SK-N-SH treated with all-trans-retinoic acid at 6 μM for 48 hours (cell line): ENCODE results near the gene AZIN2.

ENCODE experiments used
- ATAC-seq: fragments of 200-7000 bp; cut with Tn5 transposase; 3 replicates; pipeline ENCODE4 v1.9.1; 2020; ENCODE audit warnings: mild to moderate bottlenecking, moderate library complexity
- ARNTL ChIP-seq: fragments of 450-650 bp; formaldehyde crosslinking; IDR thresholded peaks from 2 replicates; pipeline ENCODE4 v1.5.0; 2020; ENCODE audit warnings: low read depth, mild to moderate bottlenecking, moderate library complexity, borderline replicate concordance
- BACH2 ChIP-seq: fragments of 250-450 bp; sonication (Bioruptor Pico); IDR thresholded peaks from 2 replicates; pipeline ENCODE4 v1.9.0; 2021; ENCODE audit warnings: mild to moderate bottlenecking, borderline replicate concordance
- CREB5 ChIP-seq: fragments of 250-450 bp; sonication (Bioruptor Pico); IDR thresholded peaks from 2 replicates; pipeline ENCODE4 v1.5.1; 2020; ENCODE audit warnings: low read depth, mild to moderate bottlenecking, moderate library complexity
- CSDC2 ChIP-seq: fragments of 250-450 bp; sonication (Bioruptor Pico); IDR thresholded peaks from 2 replicates; pipeline ENCODE4 v1.5.0; 2020; ENCODE audit warnings: mild to moderate bottlenecking, moderate library complexity
- CSRNP3 ChIP-seq: fragments of 250-450 bp; sonication (Bioruptor Pico); IDR thresholded peaks from 2 replicates; pipeline ENCODE4 v1.5.1; 2021; ENCODE audit warnings: mild to moderate bottlenecking, moderate library complexity
- GLIS3 ChIP-seq: fragments of 250-450 bp; sonication (Bioruptor Pico); IDR thresholded peaks from 2 replicates; pipeline ENCODE4 v1.5.0; 2020; ENCODE audit warnings: mild to moderate bottlenecking, moderate library complexity
- ISL1 ChIP-seq: fragments of 250-450 bp; sonication (Bioruptor Pico); IDR thresholded peaks from 2 replicates; pipeline ENCODE4 v2.1.2; 2022; ENCODE audit warnings: mild to moderate bottlenecking, moderate library complexity
- OSR1 ChIP-seq: fragments of 250-450 bp; sonication (Bioruptor Pico); IDR thresholded peaks from 2 replicates; pipeline ENCODE4 v1.8.0; 2022; ENCODE audit warnings: moderate library complexity, mild to moderate bottlenecking, inconsistent platforms
- PATZ1 ChIP-seq: fragments of 250-450 bp; sonication (Bioruptor Pico); IDR thresholded peaks from 2 replicates; pipeline ENCODE4 v1.8.0; 2020; ENCODE audit warnings: mild to moderate bottlenecking, moderate library complexity, borderline replicate concordance
- POU6F1 ChIP-seq: fragments of 250-450 bp; sonication (Bioruptor Pico); IDR thresholded peaks from 2 replicates; pipeline ENCODE4 v1.8.0; 2021; ENCODE audit warnings: low read depth, mild to moderate bottlenecking, moderate library complexity, borderline replicate concordance
- RARB ChIP-seq: fragments of 250-450 bp; sonication (Bioruptor Pico); IDR thresholded peaks from 2 replicates; pipeline ENCODE4 v1.8.0; 2021; ENCODE audit warnings: mild to moderate bottlenecking, moderate library complexity
- SNAI2 ChIP-seq: fragments of 250-450 bp; sonication (Bioruptor Pico); IDR thresholded peaks from 2 replicates; pipeline ENCODE4 v1.5.0; 2020; ENCODE audit warnings: mild to moderate bottlenecking, moderate library complexity
- TCF4 ChIP-seq: fragments of 250-450 bp; sonication (Bioruptor Pico); IDR thresholded peaks from 2 replicates; pipeline ENCODE4 v1.8.0; 2021; ENCODE audit warnings: mild to moderate bottlenecking, moderate library complexity, borderline replicate concordance
- TOX ChIP-seq: fragments of 250-450 bp; sonication (Bioruptor Pico); IDR thresholded peaks from 2 replicates; pipeline ENCODE4 v1.8.0; 2021; ENCODE audit warnings: mild to moderate bottlenecking, moderate library complexity, borderline replicate concordance
- TSHZ2 ChIP-seq: fragments of 250-450 bp; sonication (Bioruptor Pico); IDR thresholded peaks from 2 replicates; pipeline ENCODE4 v1.5.0; 2020; ENCODE audit warnings: mild to moderate bottlenecking, moderate library complexity
- ZC3H10 ChIP-seq: fragments of 250-450 bp; sonication (Bioruptor Pico); IDR thresholded peaks from 2 replicates; pipeline ENCODE4 v1.5.1; 2021; ENCODE audit warnings: mild to moderate bottlenecking, moderate library complexity
- ZFP3 ChIP-seq: fragments of 250-450 bp; sonication (Bioruptor Pico); IDR thresholded peaks from 2 replicates; pipeline ENCODE4 v1.5.0; 2020; ENCODE audit warnings: mild to moderate bottlenecking, moderate library complexity
- ZNF565 ChIP-seq: fragments of 450-650 bp; formaldehyde crosslinking; conservative IDR thresholded peaks from 2 replicates; pipeline ENCODE4 v1.5.0; 2020; ENCODE audit warnings: low read depth, mild to moderate bottlenecking, moderate library complexity
- ZNF70 ChIP-seq: fragments of 450-650 bp; formaldehyde crosslinking; IDR thresholded peaks from 2 replicates; pipeline ENCODE4 v1.5.0; 2020; ENCODE audit warnings: mild to moderate bottlenecking, moderate library complexity
- ZNF8 ChIP-seq: fragments of 450-650 bp; formaldehyde crosslinking; IDR thresholded peaks from 2 replicates; pipeline ENCODE4 v1.5.0; 2020; ENCODE audit warnings: mild to moderate bottlenecking, moderate library complexity

AZIN2 gene

GRCh38 chr1:33078030-33078591 lies 2.8 kb upstream of the AZIN2 start:
- ATAC-seq: no peak
- no peak for TF ChIP-seq ZNF70 (CRISPR knock-in tag)
- TF ChIP-seq, all 23 proteins: peak for 0

- TF ChIP-seq ZC3H10 (CRISPR knock-in tag) (no peak), TCF4 (CRISPR knock-in tag) (no peak), ZFP3 (CRISPR knock-in tag) (peak; percentile 99), ZNF8 (CRISPR knock-in tag) (no peak), OSR1 (CRISPR knock-in tag) (no peak)
Measured at GRCh38 chr1:33080373-33080772, 580 bp upstream of the AZIN2 start.

GRCh38 chr1:33081554-33082305 lies 777 bp downstream of the AZIN2 start:
- peak; percentile 3; the same call in 2 of the 3 replicates for ATAC-seq
- TF ChIP-seq PATZ1 (CRISPR knock-in tag) (no peak), ARNTL (CRISPR knock-in tag) (no peak), ZNF565 (no peak), TOX (CRISPR knock-in tag) (no peak), TSHZ2 (CRISPR knock-in tag) (no peak), ZNF8 (CRISPR knock-in tag) (no peak), TCF4 (CRISPR knock-in tag) (no peak), ZFP3 (CRISPR knock-in tag) (no peak), ISL1 (CRISPR knock-in tag) (no peak), CREB5 (no peak), GLIS3 (CRISPR knock-in tag) (no peak), ZNF70 (CRISPR knock-in tag) (no peak), SNAI2 (no peak), CSRNP3 (no peak), CSDC2 (CRISPR knock-in tag) (no peak), POU6F1 (CRISPR knock-in tag) (no peak), BACH2 (CRISPR knock-in tag) (no peak), RARB (CRISPR knock-in tag) (no peak)

More at GRCh38 chr1:33080373-33080772, 580 bp upstream of the AZIN2 start:
- peak; percentile 3; the same call in 2 of the 3 replicates for ATAC-seq
